Heart right ventricle (tissue), 16 donors: Measurements from ENCODE around the gene ROCK2. TPM values are rescaled to one million over a fixed set of nuclear protein-coding genes. Genes with fewer than 3 reads are reported as not detected.

ENCODE experiments used
- ATAC-seq, 8 donors: fragments of 200-7000 bp; cut with Tn5 transposase; one replicate each; pipeline ENCODE4 v1.9.1; 2020; ENCODE audit warnings: mild to moderate bottlenecking in 8 of 8, moderate library complexity in 8 of 8, moderate number of reproducible peaks in 1 of 8
- DNase-seq, 2 donors: peaks; one replicate each; pipeline ENCODE4 v3.0.0-alpha.2; 2020
- H3K27ac ChIP-seq, 10 donors: fragments of 200-600 bp; sonication (generic) in 2 of 10; one replicate each; pipeline versions ENCODE4 v1.5.0 to v1.8.0; 2020 to 2022; ENCODE audit warnings: mild to moderate bottlenecking in 3 of 10
- H3K27me3 ChIP-seq, 7 donors: fragments of 200-600 bp; one replicate each; pipeline ENCODE4 v1.8.0; 2021 to 2022; ENCODE audit warnings: mild to moderate bottlenecking in 2 of 7
- H3K36me3 ChIP-seq, 9 donors: fragments of 200-600 bp; sonication (generic) in 1 of 9; one replicate each; pipeline versions ENCODE4 v1.5.0 to v1.8.0; 2020 to 2022; ENCODE audit warnings: mild to moderate bottlenecking in 2 of 9
- H3K4me1 ChIP-seq, 9 donors: fragments of 200-600 bp; sonication (generic) in 1 of 9; one replicate each; pipeline versions ENCODE4 v1.5.0 to v1.8.0; 2020 to 2022; ENCODE audit warnings: mild to moderate bottlenecking in 4 of 9
- H3K4me3 ChIP-seq, 10 donors: fragments of 200-600 bp; sonication (generic) in 2 of 10; one replicate each; pipeline versions ENCODE4 v1.5.0 to v1.8.0; 2020 to 2022; ENCODE audit warnings: mild to moderate bottlenecking in 7 of 10, moderate library complexity in 2 of 10
- H3K9me3 ChIP-seq, 11 donors: fragments of 200-600 bp in 10 of 11; sonication (generic) in 2 of 11; one replicate each; pipeline versions ENCODE4 v1.5.0 to v1.8.0; 2013 to 2022; ENCODE audit warnings: mild to moderate bottlenecking in 2 of 11, control low read depth in 1 of 11, moderate library complexity in 1 of 11
- CTCF ChIP-seq, 9 donors: fragments of 200-600 bp; sonication (generic) in 2 of 9; IDR thresholded peaks; one replicate each; pipeline versions ENCODE4 v1.5.0 to v1.8.0; 2021 to 2022; ENCODE audit warnings: antibody characterized with exemption in 9 of 9, mild to moderate bottlenecking in 5 of 9, moderate library complexity in 1 of 9
- WGBS, 2 donors: extraction: QIAGEN DNeasy Blood & Tissue Kit; methylation state at CpG; one replicate each; pipeline ENCODE4 v1.1.7; 2013; ENCODE audit warnings: inconsistent platforms in 1 of 2; 5-methylcytosine and 5-hydroxymethylcytosine counted together
- intact Hi-C, 10 donors: fragments of 100-400 bp; cut with DNase I; formaldehyde crosslinking; loops; one replicate each; pipeline versions ENCODE4 v1.11.1 to v1.14.2; 2022
- polyA plus RNA-seq, 2 donors: library from polyadenylated mRNA; stranded (reverse); fragments of 200-250 nt; gene quantifications; one replicate each; pipeline ENCODE4 v1.2.3, GENCODE V29; 2013
- total RNA-seq, 10 donors: library from RNA; stranded (reverse); fragmentation: NEBNext Ultra II Directional in 3 of 10; extraction: Animal tissue kit (Norgen Biotek cat#: 25700) in 3 of 10; gene quantifications; one replicate each; pipeline versions ENCODE4 v1.2.1 to v1.2.4, GENCODE V29; 2021 to 2023
- donor health status: Arrhythmogenic right ventricular cardiomyopathy.
- donor health status: ischemic (EF 13 %, LVEDD 7.1; RV severe dilation, severe dysfunction).
- donor health status: healthy with polysubstance abuse.
- donor health status: DM: no; HTN: yes; CAD: no.
- donor health status: DM: no; HTN: no; CAD: no.
- donor health status: ischemic (EF 25% LVEDD 6.9; RV normal size, moderate dysfunction).
- donor health status: ischemic (EF 25% LVEDD 5.7; RV mildly dilated, moderate dysfunction).
- donor health status: healthy.
- donor health status: DM: yes; HTN: yes; CAD: no.
- donor health status: Ischemic cardiomyopathy.
- donor health status: ischemic (EF 35%, LVEDD 5.7; RV mildly dilated, moderate dysfunction).
- donor health status: nonischemic (EF 11% LVEDD 7.7; RV severe dilation, severe dysfunction).
- donor health status: DM: yes; HTN: yes; CAD: no.
- donor health status: PGD.
- donor health status: ischemic (EF 29% LVEDD 5.4; RV normal size, mild dysfunction).
- donor health status: nonischemic (EF 23%, LVEDD 6.1; RV moderate dilation, normal function).

Gene ROCK2
- total and polyA plus RNA-seq, 12 donors, result 6.9 to 51.8 (median 36.5) TPM

- Histone ChIP-seq H3K9me3 (peaks cover 0 to 8% (median 0%) of the 10 kb centered on the region in 11 donors), H3K4me3 (no peak overlapping the region), H3K36me3 (no peaks in the 10 kb centered on the region), H3K4me1 (no peaks in the 10 kb centered on the region), H3K27me3 (peaks cover 0 to 23% (median 4%) of the 10 kb centered on the region in 7 donors), H3K27ac (no peak overlapping the region)
- DNase-seq (no peak), ATAC-seq (no peak)
- TF ChIP-seq CTCF (IDR thresholded peaks at IDR 0.05), result no peak
- intact Hi-C loops, result no loop called here
- WGBS, 2 donors, result 73 to 78% methylated on average over 3 of the region's 3 CpGs
These were observed 202.1 kb downstream of the ROCK2 start for GRCh38 chr2:11142330-11142729.

- no peak for DNase-seq
These were observed 203.1 kb downstream of the ROCK2 start for GRCh38 chr2:11141319-11141718.

GRCh38 chr2:11140492-11140891, 203.9 kb downstream of the ROCK2 start:
- Histone ChIP-seq H3K9me3 (peaks cover 0 to 2% (median 0%) of the 10 kb centered on the region in 11 donors), H3K27ac (no peak overlapping the region), H3K4me1 (no peaks in the 10 kb centered on the region), H3K27me3 (peaks cover 0 to 23% (median 1%) of the 10 kb centered on the region in 7 donors), H3K36me3 (no peaks in the 10 kb centered on the region), H3K4me3 (no peak overlapping the region)
- DNase-seq (no peak), ATAC-seq (no peak)
- 80 to 84% methylated on average over 4 of the region's 4 CpGs for WGBS, 2 donors
- intact Hi-C loops, result no loop called here
- TF ChIP-seq CTCF (IDR thresholded peaks at IDR 0.05), result no peak

More at GRCh38 chr2:11141319-11141718, 203.1 kb downstream of the ROCK2 start:
- WGBS, 2 donors, result 71 to 84% methylated on average over 4 of the region's 4 CpGs
- intact Hi-C loops, result no loop called here
- no peak overlapping the region for H3K27ac ChIP-seq
- H3K9me3 ChIP-seq, result peaks cover 0 to 8% (median 0%) of the 10 kb centered on the region in 11 donors
- no peak for TF ChIP-seq CTCF (IDR thresholded peaks at IDR 0.05)
- ATAC-seq, result no peak
- H3K36me3 ChIP-seq, result no peaks in the 10 kb centered on the region
- no peak overlapping the region for H3K4me3 ChIP-seq
- no peaks in the 10 kb centered on the region for H3K4me1 ChIP-seq
- peaks cover 0 to 23% (median 4%) of the 10 kb centered on the region in 7 donors for H3K27me3 ChIP-seq

- peaks cover 0 to 7% (median 0%) of the 10 kb centered on the region in 7 donors for H3K27me3 ChIP-seq
- no peak overlapping the region for H3K4me3 ChIP-seq
- no peaks in the 10 kb centered on the region for H3K36me3 ChIP-seq
- no peak for DNase-seq
- peaks cover 9 to 31% (median 22%) of the 10 kb centered on the region in 9 donors for H3K4me1 ChIP-seq
- ATAC-seq, result no peak
- H3K9me3 ChIP-seq, result no peaks in the 10 kb centered on the region
- no peak overlapping the region for H3K27ac ChIP-seq
- no peak for TF ChIP-seq CTCF (IDR thresholded peaks at IDR 0.05)
- WGBS, 2 donors, result 88 to 89% methylated on average over 5 of the region's 5 CpGs
- intact Hi-C loops, result loop anchor here (5.0 to 10.0 kb wide), 10 partner anchors 68 to 450 kb away; no protein-coding TSS in a partner anchor
These were observed 210.1 kb downstream of the ROCK2 start for GRCh38 chr2:11134349-11134748.
